NCI-H1417 treated with DMSO at 0.1 percent for 48 hours (cell line): ENCODE data around the gene CCNY.
"Not testable (repeated sequence)": the region's sequence is repeated elsewhere in the genome, so short reads cannot be mapped to it uniquely, and the experiment has no call there.

Source experiments
- DNase-seq: peaks from one replicate; lab custom pipeline; 2025; lab: John Stamatoyannopoulos, UW

Gene CCNY

DNA sequence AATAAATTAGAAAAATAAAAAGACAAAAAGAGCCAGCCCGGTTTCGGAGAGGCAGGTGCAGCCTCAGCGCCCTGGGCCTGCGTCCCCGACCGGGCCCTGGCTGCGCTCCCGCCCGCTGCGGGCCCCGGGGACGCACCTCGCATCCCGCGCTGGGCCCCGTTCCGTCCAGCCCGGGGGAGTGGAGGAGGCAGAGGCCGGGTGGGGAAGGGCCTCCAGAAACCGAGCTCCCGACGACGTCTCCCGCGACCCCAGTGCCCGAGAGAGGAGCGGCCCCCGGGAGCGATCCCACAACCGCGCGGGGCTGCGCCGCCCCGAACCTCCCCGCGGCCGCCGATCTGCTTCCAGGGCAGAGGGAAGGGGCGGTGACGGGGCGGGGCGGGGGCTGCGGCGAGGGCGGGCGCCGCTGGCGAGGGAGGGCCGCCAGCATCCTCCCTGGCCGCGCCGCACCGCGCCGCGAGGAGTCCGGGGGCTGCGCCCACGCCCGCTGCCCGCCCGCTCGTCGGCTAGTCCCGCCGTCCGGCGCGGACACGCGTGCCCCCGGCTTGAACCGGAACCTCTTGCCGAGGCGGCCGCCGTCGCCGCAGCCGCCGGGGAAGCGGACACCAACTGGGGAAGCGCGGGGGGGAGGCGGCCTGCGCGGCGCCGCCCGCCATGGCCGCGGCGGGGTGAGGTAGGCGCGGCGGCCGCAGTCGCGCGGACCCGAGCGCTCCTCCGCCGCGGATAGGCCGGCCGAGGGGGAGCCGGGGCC is at the start of gene CCNY:
CCNY (plus strand) TSS at position 426 of the 748 bp plus-strand sequence. CDS start 545 bp downstream, outside the sequence.
- DNase-seq, result peak; percentile 0

DNA sequence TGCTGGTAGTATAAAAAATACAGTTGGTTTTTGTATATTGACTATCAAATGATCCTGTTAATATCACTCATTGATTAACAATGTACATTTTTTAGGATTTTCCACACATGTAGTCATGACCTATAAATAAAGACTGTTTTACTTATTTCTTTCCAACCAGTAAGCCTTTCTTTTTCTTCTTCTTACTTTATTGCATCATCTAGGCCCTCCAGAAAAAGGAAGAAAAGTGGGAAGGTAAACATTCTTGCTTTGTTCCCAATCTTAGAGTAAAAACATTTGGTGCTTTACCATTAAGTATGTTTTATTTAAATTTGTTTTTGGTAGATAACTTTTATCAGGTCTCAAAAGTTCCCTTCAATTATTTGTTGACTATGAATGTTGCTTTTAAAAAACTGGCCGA is 47.1 kb upstream of the CCNY start:
- DNase-seq, result no peak

DNA sequence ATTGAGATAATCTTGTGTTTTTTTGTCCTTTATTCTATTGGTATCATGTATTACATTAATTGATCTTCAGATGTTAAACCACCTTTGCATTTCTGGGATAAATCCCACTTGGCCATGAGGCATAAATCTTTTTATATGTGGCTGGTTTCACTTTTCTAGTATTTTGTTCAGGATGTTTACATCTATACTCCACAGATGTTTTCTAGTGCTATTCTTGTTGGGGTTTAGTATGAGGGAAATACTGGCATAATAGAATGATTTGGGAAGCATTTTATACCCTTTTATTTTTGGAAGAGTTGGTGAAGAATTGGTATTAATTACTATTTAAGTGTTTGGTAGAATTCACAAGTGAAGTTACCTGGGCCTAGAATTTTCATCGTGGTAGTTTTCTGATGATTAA is 41.8 kb upstream of the CCNY start:
- no peak for DNase-seq

DNA sequence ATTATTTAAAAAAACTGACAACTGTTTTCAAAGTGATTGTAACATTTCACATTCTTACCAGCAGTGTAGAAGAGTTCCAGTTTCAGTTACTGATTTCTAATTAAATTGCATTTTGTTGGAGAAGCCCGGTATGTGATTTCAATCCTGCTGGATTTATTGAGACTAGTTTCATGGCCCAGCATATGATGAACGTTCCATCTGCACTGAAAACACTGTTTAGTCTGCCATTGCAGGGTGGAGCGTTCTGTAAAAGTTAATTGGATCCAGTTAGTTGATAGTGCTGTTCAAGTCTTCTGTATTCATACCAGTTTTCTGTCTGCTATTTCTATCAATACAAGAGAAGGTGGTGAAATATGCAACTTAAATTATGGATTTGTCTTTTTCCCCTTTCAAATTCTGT is 37.3 kb upstream of the CCNY start:
- DNase-seq, result no peak

DNA sequence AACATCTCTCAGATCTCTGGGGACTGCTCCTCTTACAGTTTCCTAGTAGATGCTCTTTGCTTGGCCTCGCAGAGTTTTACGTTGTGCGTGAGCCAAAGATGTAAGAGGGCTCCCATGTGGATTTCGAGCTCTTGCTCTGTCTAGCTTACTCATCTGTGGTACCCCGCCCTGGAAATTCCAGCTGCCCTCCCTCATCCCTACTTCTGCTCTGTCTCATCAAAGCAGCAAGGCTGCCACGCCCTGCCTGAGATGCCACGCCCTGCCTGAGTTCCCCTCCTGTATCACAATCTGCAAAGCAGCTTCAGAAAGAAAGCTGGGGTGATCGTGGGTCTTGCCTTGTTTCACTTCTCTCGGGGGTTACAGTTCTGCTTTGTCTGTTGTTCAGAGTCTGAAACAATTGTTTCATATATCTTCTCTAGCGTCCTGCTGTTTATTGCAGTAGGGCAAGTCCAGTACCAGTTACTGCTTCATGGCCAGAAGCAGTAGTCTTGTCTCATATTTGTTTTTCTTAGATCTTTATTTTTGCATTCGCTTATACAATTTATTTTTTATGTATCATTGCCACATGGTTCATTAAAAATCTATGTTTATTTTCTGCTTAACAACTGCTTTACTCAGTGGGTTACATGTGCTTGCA is 36.1 kb upstream of the CCNY start:
- DNase-seq, result no peak

DNA sequence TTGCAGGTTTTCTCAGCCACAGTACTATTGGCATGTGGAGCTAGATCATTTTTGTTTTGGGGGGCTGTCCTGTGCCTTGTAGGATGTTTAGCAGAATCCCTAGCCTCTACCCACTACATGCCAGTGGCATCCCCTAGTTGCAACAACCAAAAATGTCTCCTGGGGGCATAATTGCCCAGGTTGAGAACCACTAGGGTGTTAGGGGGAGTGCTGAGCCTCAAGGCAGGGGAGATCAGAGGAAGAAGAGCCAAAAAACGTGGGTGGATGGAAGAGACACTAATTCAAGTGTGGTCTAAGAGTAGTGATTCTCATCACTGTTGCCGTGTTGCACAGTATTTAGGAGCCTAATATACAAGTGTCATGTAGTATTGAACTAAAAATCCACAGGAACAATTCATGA is 31.7 kb upstream of the CCNY start:
- no peak for DNase-seq

DNA sequence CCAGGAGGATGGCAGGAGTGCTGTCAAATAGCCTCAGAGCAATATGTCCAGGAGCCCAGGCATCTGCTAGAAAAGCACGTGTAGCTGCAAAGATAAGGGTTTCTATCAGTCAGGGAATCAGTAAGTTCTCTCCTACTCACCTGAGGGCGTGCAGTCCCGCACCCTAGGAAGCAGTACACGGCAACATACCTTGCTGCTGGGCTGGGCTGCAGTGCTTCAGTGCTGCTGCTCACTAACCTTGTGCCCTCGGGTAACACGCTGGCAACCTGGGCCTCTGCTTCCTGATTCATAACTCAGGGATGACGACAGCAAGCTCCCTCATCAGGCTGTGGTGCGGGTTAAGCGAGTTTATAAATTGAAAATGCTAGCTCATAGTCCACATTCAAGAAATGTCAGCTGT is 29.5 kb upstream of the CCNY start:
- no peak for DNase-seq

DNA sequence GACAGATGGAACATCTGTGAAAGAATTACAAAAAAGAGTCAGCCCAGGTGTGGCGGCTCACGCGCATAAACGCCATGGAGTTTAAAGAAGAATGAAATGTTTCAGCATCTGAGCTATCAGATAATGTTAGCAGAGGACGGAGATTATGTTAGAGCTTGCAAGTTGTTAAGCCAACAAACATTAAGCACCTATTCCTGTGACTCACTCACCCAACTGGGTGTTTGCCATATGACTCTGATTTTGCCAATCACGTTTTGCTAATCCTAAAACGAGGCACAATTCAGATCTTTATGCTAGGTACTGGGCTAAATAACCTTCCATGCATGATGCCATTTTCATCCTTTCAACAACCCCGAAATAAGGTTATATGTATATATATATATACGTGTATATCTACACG is 29.0 kb upstream of the CCNY start:
- DNase-seq, result no peak

DNA sequence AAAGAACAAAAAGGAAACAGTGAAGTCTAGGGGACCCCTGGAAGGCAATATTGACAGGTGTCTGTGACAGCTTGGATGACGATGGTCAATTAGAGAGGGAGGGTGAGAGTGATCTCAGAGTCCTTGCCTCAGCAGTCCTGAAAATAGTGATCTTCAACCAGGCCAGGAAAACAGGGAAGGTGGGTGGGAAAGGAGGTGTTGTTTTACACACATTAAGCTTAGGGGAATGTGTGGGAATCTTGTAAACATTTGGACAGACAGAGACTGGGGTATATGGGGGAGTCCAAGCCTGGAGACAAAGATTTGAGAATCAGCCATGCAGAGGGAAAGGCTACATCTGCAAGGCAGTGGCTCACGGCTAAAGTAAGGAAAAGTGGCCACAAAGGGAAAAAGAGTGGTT is 27.5 kb upstream of the CCNY start:
- DNase-seq, result no peak

DNA sequence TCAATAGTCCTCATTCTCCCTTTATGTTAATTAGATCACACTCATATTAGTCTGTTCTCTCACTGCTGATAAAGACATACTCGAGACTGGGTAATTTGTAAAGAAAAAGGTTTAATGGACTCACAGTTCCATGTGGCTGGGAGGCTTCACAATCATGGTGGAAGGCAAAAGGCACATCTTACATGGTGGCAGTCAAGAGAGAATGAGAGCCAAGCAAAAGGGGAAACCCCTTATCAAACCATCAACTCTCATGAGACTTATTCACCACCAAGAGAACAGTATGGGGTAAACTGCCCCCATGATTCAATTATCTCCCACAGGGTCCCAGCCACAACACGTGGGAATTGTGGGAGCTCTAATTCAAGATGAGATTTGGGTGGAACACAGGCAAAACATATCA is 22.2 kb upstream of the CCNY start:
- not testable (repeated sequence) for DNase-seq

DNA sequence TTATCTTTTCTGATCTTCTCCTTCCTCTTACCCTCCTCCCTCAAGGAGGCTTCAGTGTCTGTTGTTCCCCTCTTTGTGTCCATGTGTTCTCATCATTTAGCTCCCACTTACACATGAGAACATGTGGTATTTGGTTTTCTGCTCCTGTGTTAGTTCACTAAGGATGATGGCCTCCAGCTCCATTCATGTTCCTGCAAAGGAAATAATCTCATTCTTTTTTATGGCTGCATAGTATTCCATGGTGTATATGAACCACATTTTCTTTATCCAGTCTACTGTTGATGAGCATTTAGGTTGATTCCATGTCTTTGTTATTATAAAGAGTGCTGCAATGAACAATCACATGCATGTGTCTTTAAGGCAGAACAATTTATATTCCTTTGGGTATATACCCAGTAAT is 21.1 kb upstream of the CCNY start:
- DNase-seq, result not testable (repeated sequence)

DNA sequence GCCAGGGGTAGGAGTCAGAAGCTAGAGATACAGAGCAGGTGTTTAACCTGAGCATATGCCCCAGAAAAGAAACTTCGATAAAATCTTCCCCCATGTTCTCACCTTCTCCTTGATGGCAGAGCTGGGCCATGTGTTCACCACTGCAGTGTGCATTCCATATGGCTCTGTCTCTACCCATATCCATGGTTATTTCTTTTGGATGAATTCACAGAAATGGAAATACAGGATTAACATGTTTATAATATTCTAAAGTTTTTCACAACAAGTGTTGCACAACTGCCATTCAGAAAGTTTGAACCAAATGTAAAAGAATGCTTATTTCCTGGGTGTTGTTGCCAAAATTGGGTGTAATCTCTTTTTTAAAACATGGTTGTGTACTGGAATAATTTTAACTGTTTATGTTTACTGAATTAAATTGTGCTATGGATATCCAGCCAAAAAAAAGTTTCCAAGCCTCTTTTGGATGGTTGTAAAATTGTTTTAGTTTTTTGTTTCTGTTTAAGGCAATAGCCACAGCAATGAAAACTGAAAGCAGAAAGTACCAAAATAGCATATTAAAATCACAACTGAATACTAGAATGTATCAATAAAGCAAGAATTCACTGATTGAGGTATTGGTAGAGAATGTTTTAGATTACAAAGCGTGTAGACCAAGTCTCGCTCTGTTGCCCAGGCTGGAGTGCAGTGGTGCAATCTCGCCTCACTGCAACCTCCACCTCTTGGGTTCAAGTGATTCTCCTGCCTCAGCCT is 19.9 kb upstream of the CCNY start:
- DNase-seq, result no peak

DNA sequence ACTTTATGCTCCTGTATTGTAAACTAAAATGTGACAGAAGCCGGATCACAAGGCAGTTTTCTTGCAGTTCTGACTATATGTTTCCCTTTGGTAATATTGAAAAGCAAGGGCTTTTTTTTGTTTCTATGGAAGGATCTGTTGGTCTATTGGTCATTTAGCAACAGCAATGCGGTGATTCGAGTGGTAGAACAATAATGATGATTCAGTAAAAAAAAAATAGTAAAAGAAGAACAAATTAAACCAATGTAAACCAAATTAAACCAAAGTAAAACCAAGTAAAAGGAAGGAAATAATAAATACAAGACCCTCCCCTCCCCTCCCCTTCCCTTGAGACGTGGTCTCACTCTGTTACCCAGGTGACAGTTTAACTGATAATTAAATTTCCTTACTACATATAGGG is 17.8 kb upstream of the CCNY start:
- DNase-seq, result no peak

DNA sequence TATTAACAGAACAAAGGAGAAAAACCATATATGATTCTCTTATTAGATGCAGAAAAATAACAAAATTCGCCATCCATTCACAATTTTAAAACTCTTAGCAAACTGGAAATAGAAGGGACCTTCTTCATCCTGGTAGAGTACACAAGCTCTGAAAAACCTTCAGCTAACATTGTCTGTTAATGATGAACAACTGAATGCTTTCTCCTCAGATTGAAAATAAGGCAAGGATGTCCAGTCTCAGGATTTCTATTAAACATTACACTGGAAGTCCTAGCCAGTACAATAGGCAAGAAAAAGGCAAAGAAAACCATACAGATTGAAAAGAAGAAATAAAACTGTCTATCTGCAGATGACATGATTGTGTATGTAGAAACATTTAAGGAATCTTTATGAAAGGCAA is 16.0 kb upstream of the CCNY start:
- no peak for DNase-seq

DNA sequence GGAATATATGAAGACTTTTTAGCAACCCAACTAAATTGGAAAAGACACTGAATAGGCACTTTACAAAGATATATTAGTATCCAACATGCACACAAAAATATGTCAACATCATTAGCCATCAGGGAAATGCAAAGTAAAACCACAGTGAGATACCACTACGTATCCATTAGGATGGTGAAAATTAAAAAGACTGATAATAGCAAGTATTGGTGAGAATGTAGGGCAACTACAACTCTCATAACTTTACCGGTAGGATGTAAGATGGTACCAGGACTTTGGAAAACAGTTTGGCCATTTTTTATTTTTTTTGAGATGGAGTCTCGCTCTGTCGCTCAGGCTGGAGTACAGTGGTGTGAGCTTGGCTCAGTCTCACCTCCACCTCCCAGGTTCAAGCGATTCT is 13.7 kb upstream of the CCNY start:
- no peak for DNase-seq

DNA sequence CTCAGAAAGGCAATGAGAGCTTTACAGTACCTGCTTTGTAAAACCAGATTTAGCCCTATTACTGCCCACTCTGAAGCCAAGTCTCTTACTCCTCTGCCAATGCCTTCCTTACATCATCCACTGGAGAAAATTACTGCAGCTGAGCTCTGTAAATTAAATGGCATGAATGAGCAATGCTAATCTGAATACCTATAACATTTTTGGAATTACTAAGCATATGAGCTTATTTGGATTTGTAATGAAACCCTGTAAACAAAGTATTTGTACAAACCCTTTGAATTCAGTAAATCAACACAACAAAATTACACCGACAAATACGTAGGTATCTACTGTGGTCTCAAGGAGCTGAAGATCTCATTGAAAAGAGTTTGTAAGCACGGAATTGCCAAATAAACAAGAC is 12.1 kb upstream of the CCNY start:
- no peak for DNase-seq

DNA sequence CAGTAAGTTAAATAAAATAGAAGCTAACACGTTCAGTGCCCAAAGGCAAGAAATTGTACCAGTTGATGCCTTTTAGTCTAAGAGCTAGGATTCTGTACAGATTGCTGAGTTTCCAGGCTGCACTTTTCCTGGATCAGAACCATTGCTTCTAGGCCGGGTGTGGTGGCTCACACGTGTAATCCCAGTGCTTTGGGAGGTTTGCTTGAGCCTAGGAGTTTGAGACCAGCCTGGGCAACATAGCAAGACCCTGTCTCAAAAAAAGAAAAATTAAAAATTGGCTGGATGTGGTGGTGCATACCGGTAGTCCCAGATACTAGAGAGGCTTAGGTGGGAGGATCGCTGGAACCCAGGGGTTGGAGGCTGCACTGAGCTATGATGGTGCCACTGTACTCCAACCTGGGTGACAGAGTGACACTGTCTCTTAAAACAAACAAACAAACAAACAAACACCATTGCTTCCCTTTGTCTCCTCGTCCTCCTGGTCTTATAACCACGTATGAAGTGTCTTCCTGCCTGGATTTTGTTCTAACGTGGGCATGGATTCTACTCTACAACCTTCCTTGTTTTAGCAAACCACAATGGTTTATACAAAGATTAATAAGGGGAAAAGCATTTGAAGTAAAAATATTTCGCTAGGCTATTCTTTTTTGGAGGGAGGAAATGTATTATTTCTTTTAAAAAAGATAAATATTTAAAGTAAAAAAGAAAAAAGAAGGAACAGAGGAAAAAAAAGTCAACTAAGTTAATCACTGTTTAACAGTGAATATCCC is 9.7 kb upstream of the CCNY start:
- DNase-seq, result no peak

DNA sequence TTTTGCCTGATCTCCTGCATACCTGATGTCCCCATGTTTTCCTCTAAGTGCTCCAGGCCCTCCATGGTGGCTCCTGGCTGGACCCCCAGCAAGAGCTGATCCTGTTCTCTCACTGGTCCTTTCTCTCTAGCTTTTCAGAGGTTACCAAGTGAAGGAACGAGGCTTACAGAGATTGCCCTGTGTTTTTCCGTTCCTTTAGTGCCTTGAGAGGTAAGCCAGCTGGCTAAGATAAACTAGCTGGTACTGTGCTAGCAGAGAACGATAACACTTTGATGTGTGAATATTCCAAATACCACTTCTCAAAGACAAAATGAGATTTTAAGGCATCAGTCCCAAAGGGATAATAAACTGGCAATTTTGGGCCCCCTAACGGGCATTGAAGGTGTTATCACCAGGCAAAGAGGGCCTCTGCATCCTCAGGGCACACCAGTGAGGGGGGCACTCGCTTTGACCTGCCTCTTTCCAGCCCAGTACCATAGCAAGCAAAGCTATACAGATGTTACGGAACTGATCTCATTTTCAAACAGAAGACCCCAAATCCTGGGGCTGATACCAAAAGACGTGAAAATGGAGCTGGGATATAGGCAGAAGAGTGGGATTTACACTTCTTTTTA is 8.4 kb upstream of the CCNY start:
- DNase-seq, result no peak

DNA sequence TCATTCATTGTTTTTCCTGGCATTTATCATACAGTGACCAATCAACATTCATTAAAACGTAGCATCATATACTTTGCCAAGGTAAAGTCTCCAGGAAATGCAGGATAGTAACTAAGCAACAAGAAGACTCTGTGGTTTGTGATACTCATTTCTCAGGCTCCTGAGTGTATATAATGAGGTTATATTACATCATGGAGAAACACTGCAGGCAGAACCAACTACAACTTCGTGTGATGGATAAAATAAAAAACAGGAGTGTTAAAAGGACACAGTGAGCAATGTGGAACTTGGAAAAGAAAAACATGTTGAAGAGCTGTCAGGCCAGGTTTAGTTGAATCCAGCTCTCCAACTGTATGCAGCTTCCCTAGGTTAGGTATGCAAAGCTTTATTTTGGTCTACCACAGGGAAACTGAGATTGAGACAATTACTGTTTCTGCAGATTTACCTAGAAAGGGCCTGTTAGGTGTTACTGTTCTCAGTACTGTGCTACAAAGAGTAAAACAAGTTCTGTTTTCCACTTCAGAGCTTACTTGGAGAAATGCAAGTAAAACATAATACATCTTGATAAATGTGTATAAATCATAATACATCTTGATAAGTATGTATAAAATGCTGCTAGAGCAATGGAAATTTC is 7.8 kb upstream of the CCNY start:
- DNase-seq, result no peak

DNA sequence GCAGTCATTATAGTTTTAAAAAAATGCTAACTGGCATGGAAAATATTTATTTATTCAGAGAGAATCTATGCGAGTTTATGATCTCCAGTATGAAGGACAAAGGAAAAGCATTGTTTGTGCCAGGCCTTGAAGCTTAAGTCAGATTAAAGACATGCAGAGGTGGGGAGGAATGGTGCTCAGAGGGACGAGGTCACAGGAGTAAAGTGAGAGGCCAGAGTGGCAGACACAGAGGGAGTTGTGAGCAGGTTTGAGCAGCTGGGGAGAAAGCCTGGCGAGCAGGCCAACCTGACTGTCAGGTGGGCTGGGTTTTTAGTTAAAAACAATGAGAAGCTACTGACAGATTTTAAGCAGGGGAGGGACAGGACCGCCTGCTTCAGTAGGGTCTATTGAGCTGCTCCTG is 6.8 kb upstream of the CCNY start:
- DNase-seq, result no peak

DNA sequence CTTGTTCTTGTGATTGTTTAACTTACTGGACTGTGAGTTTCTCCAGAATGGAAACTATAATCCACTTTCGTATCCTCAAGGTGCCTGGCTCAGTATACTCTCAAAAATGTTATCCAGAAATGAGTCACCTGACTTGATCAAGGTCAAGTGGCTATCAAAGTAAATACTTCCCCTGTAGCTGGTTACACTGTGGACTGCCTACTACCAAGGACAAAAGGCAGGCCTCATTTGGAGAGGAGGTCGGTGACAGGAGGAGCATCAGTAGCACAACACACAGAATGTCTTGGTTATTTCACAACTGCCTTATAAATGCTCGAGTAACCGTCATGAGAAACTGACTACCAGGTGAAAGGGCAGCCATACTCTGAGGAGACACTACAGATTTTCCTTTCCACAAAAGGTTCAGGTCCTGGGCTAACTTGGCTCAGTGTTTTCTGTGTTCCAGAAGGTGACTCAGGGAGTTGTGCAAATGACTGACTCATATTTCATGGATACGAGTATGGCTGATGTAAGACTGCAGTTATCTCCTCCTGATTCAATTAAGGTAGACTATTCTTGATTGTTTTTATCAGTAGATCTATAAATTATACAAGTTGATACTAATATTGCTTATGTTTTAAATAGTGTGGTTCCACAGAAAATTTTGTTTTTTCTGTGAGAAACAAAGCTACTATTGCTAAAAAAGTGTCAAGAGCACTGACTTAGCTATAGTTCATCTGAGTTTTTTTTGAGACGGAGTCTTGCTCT is 4.2 kb upstream of the CCNY start:
- no peak for DNase-seq
